Kidney (tissue), 14 donors: Measurements from ENCODE around the gene SCLY. TPM values are rescaled to one million over a fixed set of nuclear protein-coding genes. Genes with fewer than 3 reads are reported as not detected.
A peak's percentile ranks its signal among the peaks of the same experiment; 100 is the strongest.

Experiments used
- DNase-seq, 5 donors: peaks; one replicate each; pipeline ENCODE4 v3.0.0-alpha.2; 2013 to 2020
- FAIRE-seq: peaks from 2 replicates; lab custom pipeline; 2012; peaks lifted over from hg19 to GRCh38; lab: Jason Lieb, UNC
- H3K27ac ChIP-seq, 2 donors: one replicate each; pipeline ENCODE4 v1.7.0; 2013; ENCODE audit warnings: low read depth in 2 of 2, low read length in 2 of 2, inconsistent platforms in 1 of 2
- H3K27me3 ChIP-seq: one replicate; pipeline ENCODE4 v1.7.1; 2013; ENCODE audit warnings: low read length, inconsistent platforms; ENCODE audit not compliant: control insufficient read depth, insufficient read depth
- H3K36me3 ChIP-seq, 3 donors: one replicate each; pipeline versions ENCODE4 v1.7.0 to v1.7.1; 2013; ENCODE audit warnings: low read length in 3 of 3, control low read depth in 1 of 3, inconsistent platforms in 1 of 3; ENCODE audit not compliant: insufficient read depth in 3 of 3, control insufficient read depth in 2 of 3
- H3K4me1 ChIP-seq, 3 donors: one replicate each; pipeline versions ENCODE4 v1.7.0 to v1.7.1; 2013; ENCODE audit warnings: low read length in 3 of 3, inconsistent platforms in 1 of 3, low read depth in 1 of 3; ENCODE audit not compliant: control insufficient read depth in 2 of 3, insufficient read depth in 2 of 3
- H3K4me3 ChIP-seq, 3 donors: one replicate each; pipeline versions ENCODE4 v1.7.0 to v1.8.1; 2013; ENCODE audit warnings: low read length in 3 of 3, control low read depth in 1 of 3, inconsistent platforms in 1 of 3
- H3K9ac ChIP-seq, 3 donors: one replicate each; pipeline versions ENCODE4 v1.7.0 to v1.7.1; 2013; ENCODE audit warnings: low read length in 3 of 3, control low read depth in 1 of 3, inconsistent platforms in 1 of 3
- H3K9me3 ChIP-seq, 3 donors: one replicate each; pipeline versions ENCODE4 v1.7.0 to v1.7.1; 2013; ENCODE audit warnings: low read length in 3 of 3, control low read depth in 1 of 3, inconsistent platforms in 1 of 3; ENCODE audit not compliant: control insufficient read depth in 2 of 3, insufficient read depth in 1 of 3
- intact Hi-C: fragments of 100-400 bp; cut with DNase I; formaldehyde crosslinking; loops from one replicate; pipeline ENCODE4 v1.11.1; 2022
- polyA plus RNA-seq: library from polyadenylated mRNA; stranded (reverse); fragments of 350-450 nt; fragmentation: Illumina TruSeq; extraction: RNeasy Lipid Tissue Mini Kit (QIAGEN cat#74804); gene quantifications from one replicate; pipeline ENCODE4 v1.2.3, GENCODE V29; 2014; ENCODE audit warnings: low read depth, low replicate concordance; ENCODE audit not compliant: insufficient read depth
- total RNA-seq: library from RNA; stranded (reverse); fragmentation: NEBNext Ultra II Directional; extraction: Animal tissue kit (Norgen Biotek cat#: 25700); gene quantifications from one replicate; pipeline ENCODE4 v1.2.1, GENCODE V29; 2021
- TF ChIP-seq, protein P1 (sequence below): IDR thresholded peaks from 3 replicates; pipeline ENCODE4 v1.5.1; 2012; ENCODE audit warnings: mild to moderate bottlenecking, moderate library complexity, borderline replicate concordance; ENCODE audit not compliant: insufficient read depth; ENCODE audit errors: extremely low read depth
- donor health status: control.
- donor health status: control.
- donor health status: control.
- donor health status: control.
- donor health status: control.
- donor health status: DM: yes; HTN: yes; CAD: no.
- donor health status: Normal renal cell carcinoma (clear cell type).

SCLY gene
- total and polyA plus RNA-seq, 2 donors from 2014 or later, result 18.3 to 21.9 TPM

DNA sequence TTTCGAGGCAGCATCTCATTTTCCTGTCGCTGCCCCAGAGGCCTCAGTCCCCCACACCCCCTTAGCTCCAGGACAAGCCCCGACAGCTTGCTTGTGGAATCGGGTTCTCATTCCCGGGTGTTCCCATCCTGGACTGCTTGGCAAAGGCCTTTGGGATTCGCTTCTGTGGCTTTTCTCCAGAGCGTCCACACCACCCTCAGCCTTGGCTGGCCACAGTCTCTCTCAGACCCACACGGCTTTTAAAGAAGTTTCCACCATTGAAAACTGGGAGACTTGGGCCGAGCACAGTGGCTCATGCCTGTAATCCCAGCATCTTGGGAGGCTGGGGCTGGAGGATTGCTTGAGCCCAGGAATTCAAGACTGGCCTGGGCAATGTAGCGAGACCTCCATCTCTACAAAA lies 42.1 kb downstream of the SCLY start:
- intact Hi-C loops, result no loop called here
- FAIRE-seq (no peak), DNase-seq (no peak)
- H3K9me3 ChIP-seq, result no peaks in the 10 kb centered on the region
- H3K4me3 ChIP-seq, result no peak overlapping the region
- H3K27ac ChIP-seq, result no peak overlapping the region
- TF ChIP-seq, protein P1, sequence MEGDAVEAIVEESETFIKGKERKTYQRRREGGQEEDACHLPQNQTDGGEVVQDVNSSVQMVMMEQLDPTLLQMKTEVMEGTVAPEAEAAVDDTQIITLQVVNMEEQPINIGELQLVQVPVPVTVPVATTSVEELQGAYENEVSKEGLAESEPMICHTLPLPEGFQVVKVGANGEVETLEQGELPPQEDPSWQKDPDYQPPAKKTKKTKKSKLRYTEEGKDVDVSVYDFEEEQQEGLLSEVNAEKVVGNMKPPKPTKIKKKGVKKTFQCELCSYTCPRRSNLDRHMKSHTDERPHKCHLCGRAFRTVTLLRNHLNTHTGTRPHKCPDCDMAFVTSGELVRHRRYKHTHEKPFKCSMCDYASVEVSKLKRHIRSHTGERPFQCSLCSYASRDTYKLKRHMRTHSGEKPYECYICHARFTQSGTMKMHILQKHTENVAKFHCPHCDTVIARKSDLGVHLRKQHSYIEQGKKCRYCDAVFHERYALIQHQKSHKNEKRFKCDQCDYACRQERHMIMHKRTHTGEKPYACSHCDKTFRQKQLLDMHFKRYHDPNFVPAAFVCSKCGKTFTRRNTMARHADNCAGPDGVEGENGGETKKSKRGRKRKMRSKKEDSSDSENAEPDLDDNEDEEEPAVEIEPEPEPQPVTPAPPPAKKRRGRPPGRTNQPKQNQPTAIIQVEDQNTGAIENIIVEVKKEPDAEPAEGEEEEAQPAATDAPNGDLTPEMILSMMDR, result no peak
- no peaks in the 10 kb centered on the region for H3K27me3 ChIP-seq
- H3K36me3 ChIP-seq, result no peaks in the 10 kb centered on the region
- peaks cover 0 to 6% (median 0%) of the 10 kb centered on the region in 3 donors for H3K4me1 ChIP-seq
- H3K9ac ChIP-seq, result no peak overlapping the region

DNA sequence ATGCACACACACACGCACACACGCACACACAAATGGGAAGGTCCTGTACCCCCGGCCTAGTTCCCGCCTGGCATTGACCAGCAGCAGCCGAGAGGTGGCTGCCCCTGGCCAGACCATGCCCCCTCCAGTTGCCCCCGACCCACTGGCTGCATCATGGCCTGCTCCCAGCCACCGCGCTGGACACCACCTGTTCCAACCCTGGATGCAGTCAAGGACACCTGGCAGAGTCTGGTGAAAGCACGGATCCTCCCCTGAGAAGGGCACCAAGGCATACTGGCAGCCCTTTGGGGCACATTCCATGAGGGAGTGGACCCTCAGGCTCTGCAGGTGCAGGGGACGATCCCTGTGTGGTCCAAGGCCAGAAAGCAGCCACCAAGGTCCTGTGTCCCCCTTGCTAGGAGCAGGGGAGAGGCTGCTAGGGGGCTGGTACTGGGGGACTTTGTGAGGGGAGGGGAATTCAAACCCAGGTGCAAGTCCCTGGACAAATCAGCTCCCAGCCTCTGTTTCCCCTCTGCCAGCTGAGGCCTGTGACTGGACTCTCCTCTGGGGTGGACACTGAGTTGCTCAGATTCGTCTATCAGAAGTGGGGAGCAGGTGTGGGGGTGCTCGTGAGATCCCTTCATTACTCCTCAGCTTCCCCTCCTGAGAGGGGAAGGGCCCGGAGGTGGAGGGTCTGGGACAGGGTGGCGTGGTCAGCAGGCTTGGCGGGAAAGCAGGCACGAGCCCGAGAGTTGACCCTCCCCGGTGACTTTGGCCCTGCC lies 42.8 kb downstream of the SCLY start:
- peaks cover 0 to 6% (median 0%) of the 10 kb centered on the region in 3 donors for H3K4me1 ChIP-seq
- intact Hi-C loops, result no loop called here
- DNase-seq (peak in 1 of 5 donors; percentile 59), FAIRE-seq (no peak)
- TF ChIP-seq, protein P1, result no peak
- no peak overlapping the region for H3K27ac ChIP-seq
- H3K9me3 ChIP-seq, result no peaks in the 10 kb centered on the region
- no peak overlapping the region for H3K4me3 ChIP-seq
- H3K27me3 ChIP-seq, result no peaks in the 10 kb centered on the region
- H3K9ac ChIP-seq, result no peak overlapping the region
- H3K36me3 ChIP-seq, result no peaks in the 10 kb centered on the region

DNA sequence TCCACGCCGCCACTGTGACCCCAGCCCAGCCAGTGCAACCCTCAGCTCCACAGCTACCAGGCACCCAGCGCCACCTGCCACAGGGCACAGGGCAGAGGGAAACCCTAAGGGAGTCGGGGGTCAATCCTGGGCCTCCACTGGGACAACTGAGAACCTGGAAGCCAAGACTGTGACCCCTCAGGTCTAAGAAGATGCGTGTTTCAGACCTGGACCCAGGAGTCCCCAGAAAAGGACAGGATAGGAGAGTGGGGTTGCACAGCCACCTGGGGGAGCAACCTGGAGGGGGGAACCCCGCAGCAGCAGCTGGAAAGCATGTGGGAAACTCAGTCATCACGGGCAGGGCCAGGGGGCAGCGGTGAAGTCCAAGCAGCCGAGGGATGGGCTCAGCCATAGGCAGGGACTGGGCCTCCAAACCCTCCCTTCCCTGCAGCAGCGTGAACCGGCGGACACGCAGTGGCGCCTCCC lies 43.5 kb downstream of the SCLY start:
- no peaks in the 10 kb centered on the region for H3K27me3 ChIP-seq
- peaks cover 0 to 6% (median 0%) of the 10 kb centered on the region in 3 donors for H3K4me1 ChIP-seq
- FAIRE-seq (no peak), DNase-seq (peak in 1 of 5 donors; percentile 67)
- intact Hi-C loops, result no loop called here
- H3K27ac ChIP-seq, result no peak overlapping the region
- no peak overlapping the region for H3K9ac ChIP-seq
- no peak overlapping the region for H3K4me3 ChIP-seq
- H3K9me3 ChIP-seq, result no peaks in the 10 kb centered on the region
- no peaks in the 10 kb centered on the region for H3K36me3 ChIP-seq
- TF ChIP-seq, protein P1, result no peak
